AG09319 (cell line): Measurements from ENCODE around the gene SHISA2.

ENCODE experiments used
- DNase-seq: peaks from one replicate; pipeline ENCODE4 v3.0.0-alpha.2; 2010; ENCODE audit warnings: low read depth; ENCODE audit errors: extremely low read depth
- TF ChIP-seq, protein P1 (sequence below): IDR thresholded peaks from 2 replicates; pipeline ENCODE4 v1.5.1; 2011; ENCODE audit warnings: low read depth, mild to moderate bottlenecking, inconsistent platforms, low read length, moderate library complexity

Gene SHISA2

DNA sequence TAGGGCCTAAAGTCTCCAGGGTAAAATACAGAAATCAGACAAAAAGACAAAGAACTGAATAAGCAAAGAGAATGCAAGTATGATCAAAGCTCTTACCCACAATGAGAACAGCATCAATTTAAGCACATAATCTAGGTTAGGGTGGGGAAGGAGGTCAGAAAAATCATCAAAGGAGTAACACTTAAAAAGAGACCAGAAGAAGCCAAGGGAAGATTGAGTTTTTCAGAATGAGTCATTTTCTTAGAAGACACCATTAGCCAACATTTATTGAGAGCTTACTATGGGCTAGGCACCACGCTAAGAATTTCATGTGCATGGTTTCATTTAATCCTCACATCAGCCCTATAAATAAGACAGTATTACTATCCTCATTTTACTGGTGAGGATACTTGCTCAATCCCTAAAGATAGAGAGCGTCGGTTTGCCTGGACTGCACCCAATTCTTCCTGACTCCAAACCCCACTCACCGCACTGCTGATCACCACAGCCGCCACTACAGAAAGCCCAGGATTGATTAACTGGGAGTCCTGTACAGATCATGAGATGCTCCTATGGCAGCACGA lies 1.7 kb upstream of the SHISA2 start:
- DNase-seq: no peak
- TF ChIP-seq, protein P1, sequence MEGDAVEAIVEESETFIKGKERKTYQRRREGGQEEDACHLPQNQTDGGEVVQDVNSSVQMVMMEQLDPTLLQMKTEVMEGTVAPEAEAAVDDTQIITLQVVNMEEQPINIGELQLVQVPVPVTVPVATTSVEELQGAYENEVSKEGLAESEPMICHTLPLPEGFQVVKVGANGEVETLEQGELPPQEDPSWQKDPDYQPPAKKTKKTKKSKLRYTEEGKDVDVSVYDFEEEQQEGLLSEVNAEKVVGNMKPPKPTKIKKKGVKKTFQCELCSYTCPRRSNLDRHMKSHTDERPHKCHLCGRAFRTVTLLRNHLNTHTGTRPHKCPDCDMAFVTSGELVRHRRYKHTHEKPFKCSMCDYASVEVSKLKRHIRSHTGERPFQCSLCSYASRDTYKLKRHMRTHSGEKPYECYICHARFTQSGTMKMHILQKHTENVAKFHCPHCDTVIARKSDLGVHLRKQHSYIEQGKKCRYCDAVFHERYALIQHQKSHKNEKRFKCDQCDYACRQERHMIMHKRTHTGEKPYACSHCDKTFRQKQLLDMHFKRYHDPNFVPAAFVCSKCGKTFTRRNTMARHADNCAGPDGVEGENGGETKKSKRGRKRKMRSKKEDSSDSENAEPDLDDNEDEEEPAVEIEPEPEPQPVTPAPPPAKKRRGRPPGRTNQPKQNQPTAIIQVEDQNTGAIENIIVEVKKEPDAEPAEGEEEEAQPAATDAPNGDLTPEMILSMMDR: no peak

DNA sequence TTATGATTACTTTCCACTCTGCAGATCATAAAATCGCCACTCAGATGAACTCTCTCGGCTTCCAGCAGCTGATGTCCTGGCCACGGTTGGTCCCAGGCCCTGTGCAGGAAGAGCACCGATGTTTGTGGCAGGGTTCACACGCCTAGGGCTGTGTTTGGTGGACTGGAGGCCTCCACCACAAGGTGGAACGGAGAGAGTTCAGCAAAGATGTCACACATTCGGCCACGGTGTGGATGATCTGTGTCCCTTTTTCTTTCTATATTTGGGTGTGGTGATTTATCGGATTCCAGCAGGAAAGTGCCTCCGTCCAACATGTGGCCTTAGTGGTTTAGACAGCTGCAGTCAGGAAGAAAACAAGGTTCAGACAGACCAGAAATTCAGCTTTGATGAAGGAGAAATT lies 521 bp upstream of the SHISA2 start:
- no peak for DNase-seq
- TF ChIP-seq, protein P1: no peak

DNA sequence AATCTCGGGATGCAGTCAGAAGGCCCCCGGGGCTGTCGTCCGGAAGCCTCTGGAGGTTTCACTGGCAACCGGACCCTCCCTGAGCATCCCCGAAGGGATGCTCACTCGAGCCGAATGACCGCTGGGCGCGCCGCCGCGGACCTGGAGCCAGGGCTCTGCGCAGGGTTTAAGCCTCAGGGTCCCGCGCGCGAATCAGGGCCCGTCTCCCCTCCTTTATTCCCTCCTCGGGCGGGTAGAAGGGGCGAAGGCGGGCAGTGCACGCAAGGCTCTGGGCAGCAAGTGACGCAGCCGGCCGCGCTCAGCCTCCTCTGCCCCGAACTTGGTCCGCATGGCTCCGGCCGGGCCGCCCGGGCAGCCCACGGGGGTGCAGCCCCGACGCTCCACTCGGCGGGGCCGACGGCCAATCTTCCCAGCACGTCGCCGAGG lies 572 bp downstream of the SHISA2 start:
- TF ChIP-seq, protein P1: no peak
- DNase-seq: no peak

DNA sequence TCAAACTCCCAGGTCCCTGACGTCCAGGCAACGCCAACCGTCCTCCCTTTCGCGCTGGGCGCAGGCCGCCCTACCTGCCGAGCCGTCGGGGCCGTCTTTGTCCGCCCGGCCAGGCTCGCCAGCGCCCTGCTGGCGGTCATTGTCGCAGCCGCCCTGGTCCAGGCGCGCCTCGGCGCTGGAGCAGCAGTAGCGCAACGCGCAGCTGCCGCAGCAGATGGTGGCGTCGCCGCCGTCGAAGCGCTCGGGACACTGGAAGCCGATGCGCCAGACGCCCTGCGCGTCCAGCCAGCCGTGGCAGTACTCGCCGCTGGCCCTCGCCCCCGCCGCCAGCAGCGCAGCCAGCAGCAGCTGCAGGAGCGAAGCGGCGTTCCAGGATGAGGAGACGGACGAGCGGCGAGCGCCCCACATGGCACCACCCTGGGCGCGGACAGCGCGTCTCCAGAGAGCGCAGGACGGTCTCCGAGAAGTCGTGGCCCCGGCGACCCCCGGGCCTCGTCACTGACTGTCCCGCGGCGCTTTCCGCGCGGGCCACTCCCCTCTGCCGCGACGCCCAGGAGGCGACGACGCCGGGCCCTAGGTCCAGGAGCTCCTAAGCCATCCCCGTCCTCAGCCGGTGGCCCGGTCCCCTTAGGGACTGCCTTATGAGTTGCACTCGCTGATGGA lies 1.1 kb downstream of the SHISA2 start:
- no peak for DNase-seq
- TF ChIP-seq, protein P1: no peak

DNA sequence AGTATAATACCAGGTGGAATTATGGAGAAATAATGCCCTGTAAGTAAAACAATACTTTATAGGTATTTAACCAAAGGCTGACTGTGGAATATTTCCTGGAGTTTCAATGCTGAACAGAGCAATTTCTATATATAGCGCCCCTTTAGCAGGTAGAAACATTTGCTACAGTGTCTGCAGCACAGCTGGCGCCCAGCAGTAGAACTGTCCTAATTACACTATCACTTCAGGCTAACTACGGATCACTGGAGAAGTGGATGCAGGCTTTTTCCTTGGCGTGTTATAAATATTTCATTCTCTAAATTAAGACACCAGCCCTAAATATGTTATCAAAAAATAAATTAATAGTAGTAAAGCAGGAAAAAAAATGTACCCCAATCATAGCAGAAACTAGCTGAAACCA lies 3.1 kb downstream of the SHISA2 start:
- no peak for DNase-seq
- TF ChIP-seq, protein P1: no peak

DNA sequence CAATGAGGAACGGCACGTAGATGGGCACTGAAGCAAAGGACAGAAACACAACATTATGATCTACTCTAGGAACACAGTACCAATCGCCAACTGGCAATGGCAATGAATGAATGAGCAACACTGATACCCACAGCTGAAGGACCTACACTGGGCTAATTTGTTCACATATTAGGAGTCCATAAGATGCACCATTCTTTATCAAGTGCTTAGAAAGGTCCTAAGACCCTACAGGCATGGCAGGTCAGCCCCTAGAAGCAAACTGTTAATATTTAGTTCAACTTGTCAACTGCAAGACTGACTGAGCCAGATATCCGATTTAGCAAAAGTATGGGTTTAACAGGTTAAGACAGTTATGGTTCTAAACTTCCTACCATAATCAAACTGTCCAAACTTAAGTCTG lies 4.8 kb downstream of the SHISA2 start:
- no peak for DNase-seq
- TF ChIP-seq, protein P1: no peak

DNA sequence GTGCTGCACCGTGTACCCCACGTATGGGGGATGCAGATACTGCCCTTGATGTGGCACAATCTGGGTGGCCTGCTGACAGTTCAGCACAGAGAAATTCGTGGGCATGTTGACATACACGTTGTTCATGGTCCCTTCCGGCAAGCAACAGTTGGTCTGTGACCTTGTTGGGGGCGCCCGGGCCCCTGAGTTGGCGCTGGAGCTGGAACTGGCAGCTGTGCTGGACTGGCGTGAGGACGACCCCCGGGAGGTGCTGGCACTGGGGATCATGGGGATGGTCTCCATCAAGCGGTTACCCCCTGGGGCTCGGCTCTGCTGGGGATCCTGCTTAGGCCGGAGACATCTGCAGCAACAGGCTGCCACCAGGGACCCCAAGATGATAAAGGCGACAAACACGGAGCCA lies 5.2 kb downstream of the SHISA2 start:
- no peak for DNase-seq
- TF ChIP-seq, protein P1: no peak
